ENCODE data around the gene USP33. TPM values are rescaled to one million over a fixed set of nuclear protein-coding genes. Genes with fewer than 3 reads are reported as not detected.

The USP33 gene
- total RNA-seq, 2 donors from 2014 or later, result 46.2 to 49.9 TPM

DNA sequence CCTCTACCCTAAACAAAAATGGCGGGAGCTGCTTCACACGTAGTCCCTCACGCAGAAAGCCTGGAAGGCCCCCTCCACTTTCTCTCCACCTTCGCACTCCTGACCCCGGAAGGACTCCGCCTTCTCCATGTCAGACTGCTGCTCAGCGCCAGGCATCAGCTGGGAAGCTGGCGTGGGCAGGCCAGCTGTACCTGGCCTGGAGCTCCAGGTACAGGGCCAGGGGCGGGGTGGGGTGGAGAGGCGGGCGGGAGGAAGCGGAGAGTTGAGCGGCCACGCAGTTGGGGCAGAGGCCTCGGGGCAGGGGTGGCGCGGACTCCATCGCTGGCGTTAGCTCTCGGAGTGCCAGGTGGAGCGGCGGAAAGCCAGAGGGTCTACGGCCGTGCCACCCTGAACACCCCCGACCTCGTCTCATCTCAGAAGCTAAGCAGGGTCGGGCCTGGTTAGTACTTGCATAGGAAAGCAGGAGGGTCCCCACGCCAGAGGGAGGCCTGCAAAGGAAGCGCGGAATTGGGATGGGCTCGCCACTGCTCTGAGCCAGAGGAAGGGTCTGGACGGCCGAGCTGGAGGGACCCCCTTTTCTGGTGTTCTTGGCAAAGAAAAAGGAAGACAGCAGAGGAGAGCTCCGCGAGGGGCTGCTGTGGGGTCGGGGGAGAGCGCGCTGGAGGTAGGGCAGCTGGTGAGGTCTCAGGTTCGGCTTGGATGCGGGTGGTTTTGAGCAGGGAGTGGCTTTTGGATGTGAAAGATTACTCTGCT is 20.1 kb upstream of the USP33 start, which contains the start of gene MIGA1:
Gene MIGA1 (plus strand): TSS at position 121 of the 753 bp plus-strand sequence. CDS start 3,604 bp downstream, outside the sequence.
- intact Hi-C loops (cut with DNase I), result no loop called here
- H3K9me3 ChIP-seq, result no peaks in the 10 kb centered on the region
- under 1% methylated on average over 37 of the region's 40 CpGs for WGBS
- no peaks in the 10 kb centered on the region for H3K27me3 ChIP-seq (replicated peaks; ENCODE audit: insufficient read depth)
- peak within 1 kb of the TSS; percentile 69 to 75 for H3K27ac ChIP-seq
- peak; percentile 90 for DNase-seq (ENCODE audit: low spot score)
- peak; percentile 60 for TF ChIP-seq POLR2A (IDR thresholded peaks at IDR 0.05)
- TF ChIP-seq POLR2AphosphoS5 (IDR thresholded peaks at IDR 0.05), result peak; percentile 86
- TF ChIP-seq, protein P1, sequence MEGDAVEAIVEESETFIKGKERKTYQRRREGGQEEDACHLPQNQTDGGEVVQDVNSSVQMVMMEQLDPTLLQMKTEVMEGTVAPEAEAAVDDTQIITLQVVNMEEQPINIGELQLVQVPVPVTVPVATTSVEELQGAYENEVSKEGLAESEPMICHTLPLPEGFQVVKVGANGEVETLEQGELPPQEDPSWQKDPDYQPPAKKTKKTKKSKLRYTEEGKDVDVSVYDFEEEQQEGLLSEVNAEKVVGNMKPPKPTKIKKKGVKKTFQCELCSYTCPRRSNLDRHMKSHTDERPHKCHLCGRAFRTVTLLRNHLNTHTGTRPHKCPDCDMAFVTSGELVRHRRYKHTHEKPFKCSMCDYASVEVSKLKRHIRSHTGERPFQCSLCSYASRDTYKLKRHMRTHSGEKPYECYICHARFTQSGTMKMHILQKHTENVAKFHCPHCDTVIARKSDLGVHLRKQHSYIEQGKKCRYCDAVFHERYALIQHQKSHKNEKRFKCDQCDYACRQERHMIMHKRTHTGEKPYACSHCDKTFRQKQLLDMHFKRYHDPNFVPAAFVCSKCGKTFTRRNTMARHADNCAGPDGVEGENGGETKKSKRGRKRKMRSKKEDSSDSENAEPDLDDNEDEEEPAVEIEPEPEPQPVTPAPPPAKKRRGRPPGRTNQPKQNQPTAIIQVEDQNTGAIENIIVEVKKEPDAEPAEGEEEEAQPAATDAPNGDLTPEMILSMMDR (IDR thresholded peaks at IDR 0.05), result no peak
- H3K4me3 ChIP-seq, result peak within 1 kb of the TSS; percentile 66 to 74
- peaks cover 0 to 2% of the 10 kb centered on the region in 2 donors for H3K36me3 ChIP-seq
- H3K4me1 ChIP-seq (replicated peaks), result no peaks in the 10 kb centered on the region

DNA sequence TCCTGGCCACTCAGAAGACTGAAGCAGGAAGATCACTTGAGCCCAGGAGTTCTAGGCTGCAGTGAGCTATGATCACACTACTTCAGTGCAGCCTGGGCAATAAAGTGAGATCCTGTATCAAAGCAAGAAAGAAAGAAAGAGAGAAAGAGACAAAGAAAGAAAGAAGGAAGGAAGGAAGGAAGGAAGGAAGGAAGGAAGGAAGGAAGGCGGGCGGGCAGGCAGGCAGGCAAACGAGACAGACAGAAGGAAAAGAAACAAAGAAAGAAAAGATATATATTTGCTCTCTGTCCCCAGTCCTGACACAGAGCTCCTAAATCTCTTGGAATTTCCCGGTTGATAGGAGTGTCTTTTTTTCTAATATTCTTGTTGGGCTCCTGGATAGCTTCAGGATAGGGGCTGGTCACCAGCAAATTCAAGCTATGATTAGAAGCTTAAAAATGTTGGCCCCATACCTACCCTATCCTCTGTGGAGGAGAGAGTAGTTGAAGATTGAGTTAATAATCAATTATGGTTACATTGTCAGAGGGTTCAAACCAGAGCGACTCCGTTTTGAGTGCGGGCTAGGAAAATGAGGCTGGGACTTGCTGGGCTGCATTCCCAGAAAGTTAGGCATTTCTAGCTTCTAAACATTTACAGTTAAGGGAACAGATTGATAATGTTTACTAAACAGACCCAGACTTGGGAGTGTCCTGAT is 16.5 kb upstream of the USP33 start:
- DNase-seq (ENCODE audit: low spot score), result no peak
- Histone ChIP-seq H3K4me3 (no peak overlapping the region), H3K36me3 (no peaks in the 10 kb centered on the region), H3K27me3 (replicated peaks; ENCODE audit: insufficient read depth) (no peaks in the 10 kb centered on the region), H3K4me1 (replicated peaks) (no peaks in the 10 kb centered on the region), H3K27ac (no peak overlapping the region), H3K9me3 (no peaks in the 10 kb centered on the region)
- TF ChIP-seq POLR2AphosphoS5 (IDR thresholded peaks at IDR 0.05) (no peak), POLR2A (IDR thresholded peaks at IDR 0.05) (no peak)
- TF ChIP-seq, protein P1 (IDR thresholded peaks at IDR 0.05), result no peak
- WGBS, result 63% methylated on average over 7 of the region's 7 CpGs
- intact Hi-C loops (cut with DNase I), result no loop called here

DNA sequence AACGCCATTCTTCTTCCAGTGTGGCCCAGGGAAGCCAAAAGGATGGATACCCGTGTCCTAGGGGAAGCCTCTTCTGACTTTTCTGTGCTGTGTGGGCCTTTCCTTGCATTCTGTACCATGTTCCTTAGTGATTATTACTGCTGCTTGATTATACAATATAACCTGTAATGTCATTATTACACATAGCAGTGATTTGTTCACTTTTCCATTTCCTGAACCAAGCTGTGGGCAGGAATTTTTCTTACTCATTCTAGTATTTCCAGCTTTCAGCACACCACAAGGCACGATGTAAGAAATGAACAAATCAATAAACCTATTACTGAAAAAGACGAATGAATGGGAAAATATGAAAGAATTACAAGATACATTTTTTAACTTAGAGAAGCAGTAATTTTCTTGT is 8.4 kb upstream of the USP33 start:
- Histone ChIP-seq H3K36me3 (no peaks in the 10 kb centered on the region), H3K27me3 (replicated peaks; ENCODE audit: insufficient read depth) (no peaks in the 10 kb centered on the region), H3K27ac (no peak overlapping the region), H3K4me1 (replicated peaks) (no peaks in the 10 kb centered on the region), H3K4me3 (no peak overlapping the region), H3K9me3 (no peaks in the 10 kb centered on the region)
- intact Hi-C loops (cut with DNase I), result no loop called here
- no peak for TF ChIP-seq POLR2A (IDR thresholded peaks at IDR 0.05)
- DNase-seq (ENCODE audit: low spot score), result no peak
- 75% methylated on average over 4 of the region's 4 CpGs for WGBS

DNA sequence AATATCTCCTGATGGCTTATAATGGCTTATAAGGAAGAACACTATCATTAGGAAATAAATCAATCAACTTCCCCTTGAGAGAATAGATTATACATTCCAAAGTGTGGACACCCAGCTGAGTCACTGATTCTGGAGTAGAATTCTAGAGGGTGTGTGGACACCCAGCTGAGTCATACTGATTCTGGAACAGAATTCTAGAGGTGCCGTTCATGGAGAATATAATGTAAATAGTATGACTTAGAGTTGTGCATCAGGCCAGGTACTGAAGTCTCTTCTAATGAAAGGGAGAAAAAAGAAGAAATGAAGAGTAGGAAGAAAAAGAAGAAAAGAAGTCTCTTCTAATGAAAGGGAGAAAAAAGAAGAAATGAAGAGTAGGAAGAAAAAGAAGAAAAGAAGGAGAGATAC is 2.4 kb upstream of the USP33 start:
- no peaks in the 10 kb centered on the region for H3K27me3 ChIP-seq (replicated peaks; ENCODE audit: insufficient read depth)

DNA sequence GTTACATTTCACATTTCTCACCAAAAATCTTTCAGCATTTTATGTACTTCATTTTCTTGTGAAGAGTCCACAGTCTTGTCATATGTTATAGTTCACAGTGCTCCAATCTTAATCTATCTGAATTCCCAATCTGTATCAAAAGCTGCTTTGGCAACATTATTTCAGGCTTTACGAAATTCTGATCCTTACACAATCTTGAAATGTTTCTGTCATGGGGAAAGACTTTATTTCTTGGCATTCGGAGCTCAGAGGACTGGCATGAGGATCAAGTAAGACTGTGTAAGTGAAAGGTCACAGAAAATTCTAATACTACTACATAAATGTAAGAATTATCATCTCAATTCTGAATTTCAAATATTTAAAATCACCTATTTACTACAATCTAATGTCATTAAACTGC is 2.0 kb downstream of the USP33 start:
- Histone ChIP-seq H3K9me3 (no peaks in the 10 kb centered on the region), H3K27me3 (replicated peaks; ENCODE audit: insufficient read depth) (no peaks in the 10 kb centered on the region), H3K4me1 (replicated peaks) (no peaks in the 10 kb centered on the region), H3K27ac (peak overlapping the region in 1 of 2 donors; percentile 20), H3K36me3 (no peaks in the 10 kb centered on the region), H3K4me3 (no peak overlapping the region)
- intact Hi-C loops (cut with DNase I), result loop anchor here (10.0 kb wide), 1 partner anchor 127 kb away; the partner anchor contains the start of gene NEXN
- WGBS, result 52% methylated on average over 2 of the region's 2 CpGs
- TF ChIP-seq POLR2AphosphoS5 (IDR thresholded peaks at IDR 0.05), result no peak
- TF ChIP-seq, protein P1 (IDR thresholded peaks at IDR 0.05), result no peak
- no peak for TF ChIP-seq POLR2A (IDR thresholded peaks at IDR 0.05)
- DNase-seq (ENCODE audit: low spot score), result no peak

More for the DNA sequence above, 2.4 kb upstream of the USP33 start:
- H3K27ac ChIP-seq, result no peak overlapping the region
- WGBS, result 45% methylated on average over 1 of the region's 1 CpG
- H3K9me3 ChIP-seq, result no peaks in the 10 kb centered on the region
- TF ChIP-seq, protein P1 (IDR thresholded peaks at IDR 0.05), result no peak
- no peak for TF ChIP-seq POLR2A (IDR thresholded peaks at IDR 0.05)
- no peak for DNase-seq (ENCODE audit: low spot score)
- intact Hi-C loops (cut with DNase I), result no loop called here
- H3K4me3 ChIP-seq, result no peak overlapping the region
- H3K36me3 ChIP-seq, result no peaks in the 10 kb centered on the region
- no peaks in the 10 kb centered on the region for H3K4me1 ChIP-seq (replicated peaks)
